Bone marrow (tissue), 2 donors: ENCODE results near the gene MACROD1.

ENCODE experiments used
- DNase-seq, 2 donors: peaks; one replicate each; lab custom pipeline; 2025; lab: John Stamatoyannopoulos, UW

Gene MACROD1

GRCh38 chr11:64131683-64132190, 34.2 kb downstream of the MACROD1 start:
- no peak for DNase-seq

GRCh38 chr11:64130618-64131017, 35.3 kb downstream of the MACROD1 start:
- DNase-seq: no peak

- DNase-seq: no peak
Observed at GRCh38 chr11:64129403-64129802, 36.5 kb downstream of the MACROD1 start.

GRCh38 chr11:64128255-64129006, 37.5 kb downstream of the MACROD1 start:
- DNase-seq: no peak

- DNase-seq: no peak
Observed at GRCh38 chr11:64127267-64128072, 38.4 kb downstream of the MACROD1 start.

GRCh38 chr11:64126796-64127195, 39.1 kb downstream of the MACROD1 start:
- DNase-seq: no peak

- DNase-seq: no peak
Observed at GRCh38 chr11:64126371-64126770, 39.5 kb downstream of the MACROD1 start.

GRCh38 chr11:64125676-64126075, 40.2 kb downstream of the MACROD1 start:
- no peak for DNase-seq

- DNase-seq: no peak
Observed at GRCh38 chr11:64124147-64124546, 41.8 kb downstream of the MACROD1 start.

- no peak for DNase-seq
Observed at GRCh38 chr11:64123679-64124078, 42.2 kb downstream of the MACROD1 start.

- DNase-seq: no peak
Observed at GRCh38 chr11:64122411-64123410, 43.2 kb downstream of the MACROD1 start.

- DNase-seq: no peak
Observed at GRCh38 chr11:64121663-64122410, 44.1 kb downstream of the MACROD1 start.

- DNase-seq: no peak
Observed at GRCh38 chr11:64120951-64121569, 44.9 kb downstream of the MACROD1 start.

GRCh38 chr11:64119700-64120099, 46.2 kb downstream of the MACROD1 start:
- no peak for DNase-seq

GRCh38 chr11:64118876-64119665, 46.8 kb downstream of the MACROD1 start:
- no peak for DNase-seq

GRCh38 chr11:64117763-64118459, 48.0 kb downstream of the MACROD1 start:
- no peak for DNase-seq

GRCh38 chr11:64115531-64116522, 50.1 kb downstream of the MACROD1 start:
- DNase-seq: no peak

- DNase-seq: no peak
Observed at GRCh38 chr11:64114231-64114630, 51.7 kb downstream of the MACROD1 start.
